ENCODE results near the gene AHI1.

- TF ChIP-seq CTCF (IDR thresholded peaks at IDR 0.05; ENCODE audit: poor library complexity): no peak
- no peak for TF ChIP-seq EZH2phosphoT487 (IDR thresholded peaks at IDR 0.05; ENCODE audit: low read depth, severe bottlenecking, unreplicated experiment)
- TF ChIP-seq EZH2 (IDR thresholded peaks at IDR 0.05; ENCODE audit: borderline replicate concordance): no peak
Measured at GRCh38 chr6:135334169-135334568, 163.4 kb downstream of the AHI1 start.

Measured in hepatocyte (in vitro differentiated cells).